BLaER1 treated with 17β-estradiol and CSF1 and Interleukin-3, amounts not matched to agents 10 nM and 100 nM (cell line): ENCODE measurements around the gene TEX48.

Experiments
- H3K27ac ChIP-seq, 11 experiments: shearing (Covaris generic); formaldehyde crosslinking; 2 replicates each; pipeline ENCODE4 v1.8.1; 2022
- H3K27me3 ChIP-seq, 11 experiments: shearing (Covaris generic); formaldehyde crosslinking; 2 replicates each; pipeline ENCODE4 v1.8.1; 2022
- H3K36me3 ChIP-seq, 11 experiments: shearing (Covaris generic); formaldehyde crosslinking; 2 replicates each; pipeline ENCODE4 v1.8.1; 2022
- H3K4me1 ChIP-seq, 10 experiments: shearing (Covaris generic); formaldehyde crosslinking; 2 replicates each; pipeline ENCODE4 v1.8.1; 2022
- H3K4me2 ChIP-seq, 11 experiments: shearing (Covaris generic); formaldehyde crosslinking; 2 replicates each; pipeline ENCODE4 v1.8.1; 2022
- H3K4me3 ChIP-seq, 10 experiments: shearing (Covaris generic); formaldehyde crosslinking; 2 replicates each; pipeline ENCODE4 v1.8.1; 2022
- H3K9ac ChIP-seq, 11 experiments: shearing (Covaris generic); formaldehyde crosslinking; 2 replicates each; pipeline ENCODE4 v1.8.1; 2022
- H3K9me3 ChIP-seq, 11 experiments: shearing (Covaris generic); formaldehyde crosslinking; replicated peaks in 1 of 11; 2 replicates each; pipeline ENCODE4 v1.8.1; 2022
- H4K20me1 ChIP-seq, 11 experiments: shearing (Covaris generic); formaldehyde crosslinking; 2 replicates each; pipeline ENCODE4 v1.8.1; 2022
- Cebpa-rat ChIP-seq, 11 experiments: shearing (Covaris generic); IDR thresholded peaks; 2 replicates each; pipeline ENCODE4 v1.8.1; 2022

TEX48 gene

DNA sequence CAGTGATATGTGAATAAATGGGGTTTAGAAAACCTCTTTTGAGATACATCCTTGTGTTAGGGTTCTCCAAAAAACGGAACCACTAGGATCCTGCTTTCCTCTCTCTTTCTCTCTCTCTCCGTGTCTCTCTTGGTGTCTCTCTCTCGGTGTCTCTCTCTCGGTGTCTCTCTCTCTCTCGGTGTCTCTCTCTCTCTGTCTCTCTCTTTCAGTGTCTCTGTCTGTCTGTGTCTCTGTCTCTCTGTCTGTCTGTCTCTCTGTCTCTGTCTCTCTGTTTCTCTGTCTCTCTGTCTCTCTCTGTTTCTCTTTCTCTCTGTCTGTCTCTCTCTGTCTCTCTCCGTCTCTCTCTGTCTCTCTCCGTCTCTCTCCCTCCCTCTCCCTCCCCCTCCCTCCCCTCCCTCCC lies 7.8 kb upstream of the TEX48 start:
- no peak overlapping the region for H3K4me3 ChIP-seq
- H3K9ac ChIP-seq = no peak overlapping the region
- H3K36me3 ChIP-seq = no peaks in the 10 kb centered on the region
- H4K20me1 ChIP-seq = no peaks in the 10 kb centered on the region
- no peaks in the 10 kb centered on the region for H3K9me3 ChIP-seq
- H3K27ac ChIP-seq = no peak overlapping the region
- no peak for TF ChIP-seq Cebpa-rat (IDR thresholded peaks at IDR 0.05)
- 0 out of 22 replicates have a peak, but pooled peaks cover 0 to 2% (median 0%) of the 10 kb centered on the region in 11 experiments for H3K27me3 ChIP-seq
- H3K4me1 ChIP-seq = peaks cover 0 to 18% (median 3%) of the 10 kb centered on the region in 10 experiments; a peak in 9 of 20 replicates
- H3K4me2 ChIP-seq = no peak overlapping the region

DNA sequence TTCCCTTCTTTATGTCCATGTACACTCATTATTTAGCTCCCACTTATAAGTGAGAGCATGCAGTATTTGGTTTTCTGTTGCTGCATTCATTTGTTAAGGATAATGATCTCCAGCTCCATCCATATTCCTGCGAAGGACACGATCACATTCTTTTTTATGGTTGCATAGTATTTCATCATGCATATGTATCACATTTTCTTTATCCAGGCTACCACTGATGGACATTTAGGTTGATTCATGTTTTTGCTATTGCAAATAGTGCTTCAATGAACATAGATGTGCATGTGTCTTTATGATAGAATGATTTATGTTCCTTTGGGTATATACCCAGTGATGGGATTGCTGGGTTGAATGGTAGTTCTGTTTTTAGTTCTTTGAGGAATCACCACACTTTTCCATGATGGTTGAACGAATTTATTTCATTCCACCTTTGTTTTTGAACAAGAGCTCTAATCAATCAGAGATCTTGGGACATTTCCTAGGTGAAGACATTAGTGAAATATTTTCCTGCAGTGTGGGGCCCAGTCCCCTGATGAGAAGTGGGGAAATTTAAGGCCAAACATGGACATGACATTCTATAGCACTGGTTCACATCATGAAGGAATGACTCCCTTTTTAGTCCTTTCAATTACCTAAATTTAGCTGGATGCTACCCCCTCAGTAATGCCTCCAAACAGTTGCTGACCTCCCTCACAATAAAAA lies 7.1 kb upstream of the TEX48 start:
- Histone ChIP-seq H3K36me3 (no peaks in the 10 kb centered on the region), H3K27me3 (0 out of 22 replicates have a peak, but pooled peaks cover 0 to 2% (median 0%) of the 10 kb centered on the region in 11 experiments), H3K4me1 (peaks cover 0 to 18% (median 3%) of the 10 kb centered on the region in 10 experiments; a peak in 9 of 20 replicates), H3K27ac (no peak overlapping the region), H3K9me3 (no peaks in the 10 kb centered on the region), H3K4me2 (no peak overlapping the region), H3K9ac (no peak overlapping the region), H3K4me3 (no peak overlapping the region), H4K20me1 (no peaks in the 10 kb centered on the region)
- TF ChIP-seq Cebpa-rat (IDR thresholded peaks at IDR 0.05) = no peak

DNA sequence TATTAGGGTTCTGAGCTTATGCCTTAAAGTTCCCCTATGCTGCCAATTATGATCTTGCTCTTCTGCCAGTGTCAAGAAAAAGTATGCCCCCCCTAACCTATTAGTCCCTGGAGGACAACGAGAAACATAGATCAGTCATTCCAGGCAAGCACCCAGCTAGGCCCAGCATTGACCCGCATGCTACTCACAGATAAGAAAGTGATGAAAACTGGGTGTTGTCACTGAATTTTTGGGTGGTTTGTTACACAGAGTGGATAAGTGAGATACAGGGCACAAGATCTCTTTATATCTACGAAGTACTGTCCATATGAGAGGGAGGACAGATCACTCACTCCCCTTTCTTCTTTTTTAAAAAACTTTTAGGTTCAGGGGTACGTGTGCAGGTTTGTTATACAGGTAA lies 6.4 kb upstream of the TEX48 start:
- no peaks in the 10 kb centered on the region for H4K20me1 ChIP-seq
- TF ChIP-seq Cebpa-rat (IDR thresholded peaks at IDR 0.05) = no peak
- no peaks in the 10 kb centered on the region for H3K9me3 ChIP-seq
- H3K36me3 ChIP-seq = no peaks in the 10 kb centered on the region
- peaks cover 0 to 18% (median 3%) of the 10 kb centered on the region in 10 experiments; a peak in 9 of 20 replicates for H3K4me1 ChIP-seq
- H3K27me3 ChIP-seq = 0 out of 22 replicates have a peak, but pooled peaks cover 0 to 2% (median 0%) of the 10 kb centered on the region in 11 experiments
- H3K27ac ChIP-seq = no peak overlapping the region
- no peak overlapping the region for H3K4me2 ChIP-seq
- H3K4me3 ChIP-seq = no peak overlapping the region
- no peak overlapping the region for H3K9ac ChIP-seq

DNA sequence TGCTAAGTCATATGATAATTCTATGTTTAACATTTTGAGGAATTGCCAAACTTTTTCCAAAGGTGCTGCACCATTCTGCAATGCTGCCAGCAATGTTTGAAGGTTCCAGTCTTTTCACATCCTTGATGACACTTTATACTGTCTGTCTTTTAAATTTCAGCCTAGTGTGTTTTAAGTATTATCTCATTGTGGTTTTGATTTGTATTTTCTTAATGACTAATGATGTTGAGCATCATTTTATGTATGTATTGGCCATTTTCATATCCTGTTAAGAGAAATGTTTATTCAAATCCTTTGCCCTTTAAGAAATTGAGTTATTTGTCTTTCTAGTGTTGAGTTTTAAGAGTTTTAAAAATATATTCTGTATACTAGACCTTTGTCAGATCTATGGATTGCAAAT lies 5.0 kb upstream of the TEX48 start:
- no peak for TF ChIP-seq Cebpa-rat (IDR thresholded peaks at IDR 0.05)
- no peak overlapping the region for H3K9ac ChIP-seq
- no peaks in the 10 kb centered on the region for H3K36me3 ChIP-seq
- H4K20me1 ChIP-seq = no peaks in the 10 kb centered on the region
- H3K4me2 ChIP-seq = no peak overlapping the region
- H3K9me3 ChIP-seq = no peaks in the 10 kb centered on the region
- H3K27ac ChIP-seq = no peak overlapping the region
- H3K4me3 ChIP-seq = no peak overlapping the region
- H3K4me1 ChIP-seq = peaks cover 0 to 20% (median 4%) of the 10 kb centered on the region in 10 experiments; a peak in 12 of 20 replicates
- H3K27me3 ChIP-seq = 0 out of 22 replicates have a peak, but pooled peaks cover 0 to 2% (median 0%) of the 10 kb centered on the region in 11 experiments

DNA sequence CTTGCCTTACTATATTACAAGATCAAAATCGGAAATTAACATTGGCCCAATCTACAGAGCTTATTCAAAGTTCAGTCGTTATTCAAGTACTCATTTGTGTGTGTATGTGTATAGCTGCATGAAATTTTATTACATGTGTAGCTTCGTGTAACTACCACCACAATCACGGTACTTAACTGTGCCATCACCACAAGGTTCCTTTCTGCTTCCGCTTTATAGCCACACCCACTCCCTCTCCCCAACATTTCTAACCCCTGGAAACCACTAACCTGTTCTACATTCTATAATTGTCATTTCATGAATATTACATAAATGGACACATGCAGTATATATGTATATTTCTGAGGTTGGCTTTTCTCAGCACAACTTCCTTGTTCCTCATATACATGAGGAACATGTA lies 4.0 kb upstream of the TEX48 start:
- Histone ChIP-seq H3K27ac (no peak overlapping the region), H3K27me3 (0 out of 22 replicates have a peak, but pooled peaks cover 0 to 2% (median 0%) of the 10 kb centered on the region in 11 experiments), H3K4me2 (no peak overlapping the region), H3K4me1 (peaks cover 4 to 15% (median 6%) of the 10 kb centered on the region in 10 experiments; a peak in 16 of 20 replicates), H3K9me3 (no peaks in the 10 kb centered on the region), H4K20me1 (no peaks in the 10 kb centered on the region), H3K9ac (no peak overlapping the region), H3K4me3 (no peak overlapping the region), H3K36me3 (no peaks in the 10 kb centered on the region)
- no peak for TF ChIP-seq Cebpa-rat (IDR thresholded peaks at IDR 0.05)

DNA sequence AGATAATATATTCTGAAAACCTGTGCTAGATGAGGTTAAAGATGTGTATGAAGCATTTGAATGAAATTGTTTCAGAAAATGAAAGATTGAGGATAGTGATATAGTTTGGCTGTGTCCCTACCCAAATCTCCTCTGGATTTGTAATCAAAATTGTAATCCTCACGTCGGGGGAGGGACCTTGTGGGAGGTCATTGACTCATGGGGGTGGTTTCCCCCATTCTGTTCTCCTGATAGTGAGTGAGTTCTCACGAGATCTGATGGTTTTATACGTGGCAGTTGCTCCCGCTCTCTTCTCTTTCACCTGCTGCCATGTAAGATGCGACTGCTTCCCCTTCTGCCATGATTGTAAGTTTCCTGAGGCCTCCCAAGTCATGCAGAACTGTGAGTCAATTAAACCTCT lies 2.0 kb upstream of the TEX48 start:
- Histone ChIP-seq H3K36me3 (no peaks in the 10 kb centered on the region), H3K9ac (no peak overlapping the region), H3K4me1 (peaks cover 4 to 15% (median 5%) of the 10 kb centered on the region in 10 experiments; a peak in 12 of 20 replicates), H4K20me1 (no peaks in the 10 kb centered on the region), H3K4me3 (no peak overlapping the region), H3K27me3 (no peaks in the 10 kb centered on the region), H3K9me3 (no peaks in the 10 kb centered on the region), H3K27ac (no peak overlapping the region), H3K4me2 (no peak overlapping the region)
- no peak for TF ChIP-seq Cebpa-rat (IDR thresholded peaks at IDR 0.05)

DNA sequence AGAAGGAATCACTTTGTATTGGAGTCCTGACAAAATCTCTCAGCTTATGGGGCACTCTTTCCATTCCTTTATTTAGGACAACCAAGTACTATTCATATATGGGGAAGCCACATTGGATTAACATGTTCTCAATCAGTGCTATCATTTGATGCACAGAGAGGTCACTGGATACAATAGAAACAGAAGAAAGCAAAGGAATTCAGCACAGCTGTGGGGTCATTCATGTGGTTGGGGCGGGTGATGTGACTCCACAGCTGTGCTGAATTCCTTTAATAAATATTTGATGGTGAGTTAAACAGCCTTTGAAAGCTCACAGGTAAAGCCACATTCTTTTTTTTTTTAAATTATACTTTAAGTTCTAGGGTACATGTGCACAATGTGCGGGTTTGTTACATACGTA lies 854 bp upstream of the TEX48 start:
- Histone ChIP-seq H3K27ac (no peak overlapping the region), H3K36me3 (no peaks in the 10 kb centered on the region), H3K4me1 (peaks cover 4 to 15% (median 5%) of the 10 kb centered on the region in 10 experiments; a peak in 13 of 20 replicates), H3K27me3 (no peaks in the 10 kb centered on the region), H4K20me1 (no peaks in the 10 kb centered on the region), H3K9ac (no peak overlapping the region), H3K9me3 (no peaks in the 10 kb centered on the region), H3K4me2 (no peak overlapping the region), H3K4me3 (no peak overlapping the region)
- TF ChIP-seq Cebpa-rat (IDR thresholded peaks at IDR 0.05) = no peak

DNA sequence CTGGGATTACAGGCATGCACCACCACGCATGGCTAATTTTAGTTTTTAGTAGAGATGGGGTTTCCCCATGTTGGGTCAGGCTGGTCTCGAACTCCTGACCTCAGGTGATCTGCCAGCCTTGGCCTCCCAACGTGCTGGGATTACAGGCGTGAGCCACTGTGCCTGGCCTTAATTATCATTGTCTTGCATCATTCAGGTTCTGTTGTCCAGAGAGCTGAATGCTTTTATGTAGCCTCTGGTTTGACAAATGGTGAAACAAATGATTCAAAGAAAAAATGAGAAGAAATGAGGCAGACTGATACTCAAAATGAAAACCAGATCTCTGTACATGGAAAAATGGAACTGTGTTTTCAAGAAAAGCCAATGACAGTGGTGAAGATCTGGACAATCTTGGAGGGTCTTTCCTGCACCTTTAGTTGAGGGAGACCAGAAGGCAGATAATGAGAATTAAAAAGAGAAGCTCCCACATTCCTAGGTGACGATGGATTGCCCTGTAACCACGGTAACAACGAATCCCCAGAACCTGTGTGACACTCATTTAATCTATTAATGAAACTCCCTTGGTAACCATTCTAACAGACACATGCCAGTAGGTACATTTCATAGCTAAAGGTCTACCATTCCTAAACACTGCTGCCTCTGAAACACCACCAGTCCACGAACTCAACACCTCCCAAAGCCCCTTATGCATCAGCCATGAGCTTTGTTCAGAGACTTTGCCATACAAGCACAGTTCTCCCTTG lies 1.6 kb downstream of the TEX48 start:
- H3K4me3 ChIP-seq = no peak overlapping the region
- H4K20me1 ChIP-seq = no peaks in the 10 kb centered on the region
- H3K27ac ChIP-seq = no peak overlapping the region
- no peaks in the 10 kb centered on the region for H3K9me3 ChIP-seq
- H3K4me2 ChIP-seq = no peak overlapping the region
- H3K9ac ChIP-seq = no peak overlapping the region
- peaks cover 11 to 28% (median 19%) of the 10 kb centered on the region in 10 experiments; a peak in 18 of 20 replicates for H3K4me1 ChIP-seq
- H3K27me3 ChIP-seq = no peaks in the 10 kb centered on the region
- TF ChIP-seq Cebpa-rat (IDR thresholded peaks at IDR 0.05) = no peak
- H3K36me3 ChIP-seq = no peaks in the 10 kb centered on the region

DNA sequence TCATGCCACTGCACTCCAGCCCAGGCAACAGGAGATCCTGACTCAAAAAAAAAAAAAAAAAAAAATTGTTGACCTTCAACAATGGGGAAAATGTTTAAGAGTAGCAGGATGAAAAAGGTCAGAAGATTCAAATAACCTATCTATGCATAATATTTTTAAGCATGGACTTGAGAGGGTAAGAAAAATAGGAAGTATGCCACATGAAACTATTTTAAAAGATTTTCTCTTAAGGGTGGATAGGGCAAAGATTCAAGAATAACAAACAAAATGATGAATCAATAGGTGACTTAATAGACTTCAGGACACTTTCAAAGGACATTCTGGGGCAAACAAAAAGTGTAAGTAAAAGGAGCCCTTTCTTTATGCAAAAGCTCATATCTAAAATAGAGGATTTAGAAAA lies 3.2 kb downstream of the TEX48 start:
- TF ChIP-seq Cebpa-rat (IDR thresholded peaks at IDR 0.05) = no peak
- Histone ChIP-seq H3K27me3 (no peaks in the 10 kb centered on the region), H3K27ac (no peak overlapping the region), H3K9me3 (no peaks in the 10 kb centered on the region), H4K20me1 (no peaks in the 10 kb centered on the region), H3K9ac (no peak overlapping the region), H3K4me3 (no peak overlapping the region), H3K4me1 (peaks cover 11 to 28% (median 19%) of the 10 kb centered on the region in 10 experiments; a peak in 18 of 20 replicates), H3K4me2 (no peak overlapping the region), H3K36me3 (no peaks in the 10 kb centered on the region)
